ENCODE results near the gene SLC12A7. TPM values are rescaled to one million over a fixed set of nuclear protein-coding genes. Genes with fewer than 3 reads are reported as not detected.
A peak's percentile ranks its signal among the peaks of the same experiment; 100 is the strongest.

The SLC12A7 gene
- total RNA-seq, 1 experiment from 2014 or later: 30.8 TPM

- H3K18ac ChIP-seq (ENCODE audit: insufficient read length, low read depth, low read length): no peak overlapping the region
- no peaks in the 10 kb centered on the region for H4K20me1 ChIP-seq (ENCODE audit: control insufficient read depth, insufficient read depth, insufficient read length)
- H3K4me2 ChIP-seq (ENCODE audit: insufficient read depth, insufficient read length, low read length): no peak overlapping the region
- H2BK12ac ChIP-seq (ENCODE audit: insufficient read length, low read depth, low read length): no peak overlapping the region
- no peak overlapping the region for H3K4ac ChIP-seq (ENCODE audit: low read depth, low read length)
- Mint-ChIP-seq H3K36me3 (ENCODE audit: insufficient read depth in 1 of 3, low read depth in 3 of 3) (peaks cover 0 to 5% (median 0%) of the 10 kb centered on the region in 3 experiments; a peak in 5 of 7 replicates), H3K27ac (peak overlapping the region in 1 of 3 experiments; percentile 7; a peak in 1 of 7 replicates), H3K4me1 (peaks cover 15 to 28% of the 10 kb centered on the region in 2 experiments), H3K4me3 (no peak overlapping the region), H3K9me3 (peaks cover 3 to 8% of the 10 kb centered on the region in 2 experiments), H3K27me3 (ENCODE audit: low read depth) (peaks cover 19% of the 10 kb centered on the region)
- TF ChIP-seq CTCF (conservative IDR thresholded peaks at IDR 0.05): no peak
- no peak overlapping the region for H2BK5ac ChIP-seq (ENCODE audit: insufficient read length, low read length)
- no CpG with 5 or more reads among the region's 41 CpGs for WGBS (ENCODE audit: extremely low coverage, insufficient read length, low lambda C conversion rate)
- H3K9me3 ChIP-seq (ENCODE audit: control insufficient read depth, low read depth, low read length): no peaks in the 10 kb centered on the region
- H3K23ac ChIP-seq (ENCODE audit: insufficient read length, low read depth, low read length): no peak overlapping the region
- H3K79me1 ChIP-seq (ENCODE audit: insufficient read depth, low read depth, low read length, poor library complexity, severe bottlenecking): no peaks in the 10 kb centered on the region
- H2BK15ac ChIP-seq (ENCODE audit: low read depth, low read length): no peak overlapping the region
- H4K5ac ChIP-seq (ENCODE audit: insufficient read length, low read depth, low read length): no peak overlapping the region
- H2BK120ac ChIP-seq (ENCODE audit: low read depth, low read length, poor library complexity, severe bottlenecking): no peak overlapping the region
- H3K79me2 ChIP-seq (ENCODE audit: insufficient read depth, low read length): no peaks in the 10 kb centered on the region
- no peak overlapping the region for H3K27ac ChIP-seq (ENCODE audit: insufficient read length, low read depth, low read length)
- no peaks in the 10 kb centered on the region for H3K23me2 ChIP-seq (ENCODE audit: insufficient read length, low read depth, low read length, poor library complexity, severe bottlenecking)
- no peak overlapping the region for H2AFZ ChIP-seq (ENCODE audit: low read length)
- H3K56ac ChIP-seq (ENCODE audit: insufficient read length, low read depth, low read length): no peak overlapping the region
- H4K91ac ChIP-seq (ENCODE audit: insufficient read length, low read depth, low read length): no peak overlapping the region
- H2BK20ac ChIP-seq (ENCODE audit: low read depth, low read length, poor library complexity, severe bottlenecking): no peak overlapping the region
- H3K27me3 ChIP-seq (ENCODE audit: insufficient read depth, low read length): no peaks in the 10 kb centered on the region
- no peak overlapping the region for H3K9ac ChIP-seq (ENCODE audit: extremely low read depth, insufficient read length, low read length)
- no peak overlapping the region for H3K14ac ChIP-seq (ENCODE audit: insufficient read depth, low read length)
- H4K8ac ChIP-seq (replicated peaks; ENCODE audit: insufficient read length, low read depth, low read length): no peak overlapping the region
- DNase-seq: no peak
- no peak overlapping the region for H2AK5ac ChIP-seq (ENCODE audit: insufficient read length, low read length)
- H3T11ph ChIP-seq (ENCODE audit: low read length): no peak overlapping the region
- H3K4me1 ChIP-seq (ENCODE audit: insufficient read depth, low read length): no peaks in the 10 kb centered on the region
These were observed 8.6 kb upstream of the SLC12A7 start for GRCh38 chr5:1120236-1120999.

Measured in H9 (cell line).